Colonic mucosa (tissue), 4 donors: ENCODE results near the gene ITGB8. TPM values are rescaled to one million over a fixed set of nuclear protein-coding genes. Genes with fewer than 3 reads are reported as not detected.
"Not testable (repeated sequence)": the region's sequence is repeated elsewhere in the genome, so short reads cannot be mapped to it uniquely, and the experiment has no call there.

Experiments
- DNase-seq: peaks from one replicate; pipeline ENCODE4 v3.0.0-alpha.2; 2020
- H3K27ac ChIP-seq: fragments of 200-600 bp; one replicate; pipeline ENCODE4 v1.8.0; 2021
- H3K27me3 ChIP-seq: fragments of 200-600 bp; one replicate; pipeline ENCODE4 v1.8.0; 2021
- H3K36me3 ChIP-seq: fragments of 200-600 bp; one replicate; pipeline ENCODE4 v1.8.0; 2021
- H3K4me1 ChIP-seq: fragments of 200-600 bp; one replicate; pipeline ENCODE4 v1.8.0; 2021; ENCODE audit warnings: mild to moderate bottlenecking
- H3K4me3 ChIP-seq: fragments of 200-600 bp; one replicate; pipeline ENCODE4 v1.8.0; 2021
- H3K9ac ChIP-seq, 2 donors: one replicate each; pipeline ENCODE4 v1.7.0; 2013; ENCODE audit warnings: control low read depth in 2 of 2, low read depth in 2 of 2, low read length in 2 of 2
- H3K9me3 ChIP-seq: fragments of 200-600 bp; one replicate; pipeline ENCODE4 v1.8.0; 2021
- intact Hi-C: fragments of 100-400 bp; cut with DNase I; formaldehyde crosslinking; loops from one replicate; pipeline ENCODE4 v1.14.1; 2022
- total RNA-seq, 2 donors: library from RNA; stranded (reverse); fragmentation: NEBNext Ultra II Directional in 1 of 2; extraction: Animal tissue kit (Norgen Biotek cat#: 25700) in 1 of 2; gene quantifications; one replicate each; pipeline ENCODE4 v1.2.1, GENCODE V29; 2021
- TF ChIP-seq, protein P1 (sequence below): fragments of 200-600 bp; IDR thresholded peaks from one replicate; pipeline ENCODE4 v1.8.0; 2022; ENCODE audit warnings: antibody characterized with exemption, mild to moderate bottlenecking
- donor health status: healthy.
- donor health status: DM: no; HTN: no; CAD: no.
- donor health status: DM: no; HTN: no; CAD: no.

Gene ITGB8
- total RNA-seq, 2 donors from 2014 or later = 7.3 to 8.1 TPM

DNA sequence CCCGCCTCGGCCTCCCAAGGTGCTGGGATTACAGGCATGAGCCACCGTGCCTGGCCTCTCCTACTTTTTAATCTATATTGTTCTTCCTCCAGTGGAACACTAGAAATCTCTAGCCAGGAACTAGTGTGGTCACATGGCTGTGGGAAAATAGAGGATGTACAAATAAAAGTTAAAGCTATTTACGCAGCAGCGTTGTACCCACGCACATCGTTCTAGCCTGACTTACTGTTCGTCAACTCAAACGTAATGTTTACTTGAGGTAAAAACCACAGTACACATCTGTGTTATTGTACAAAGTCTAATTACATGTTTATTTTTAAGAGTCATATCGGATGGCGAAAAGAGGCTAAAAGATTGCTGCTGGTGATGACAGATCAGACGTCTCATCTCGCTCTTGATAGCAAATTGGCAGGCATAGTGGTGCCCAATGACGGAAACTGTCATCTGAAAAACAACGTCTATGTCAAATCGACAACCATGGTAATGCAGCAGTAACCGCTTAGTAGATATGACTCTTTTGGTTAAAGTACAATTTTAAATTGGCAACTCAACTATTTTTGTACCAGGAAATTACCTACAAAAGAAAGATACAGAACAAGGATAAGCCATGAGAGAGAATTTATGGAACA lies 50.8 kb downstream of the ITGB8 start:
- no peaks in the 10 kb centered on the region for H3K27me3 ChIP-seq
- no peak overlapping the region for H3K4me3 ChIP-seq
- H3K9me3 ChIP-seq = no peaks in the 10 kb centered on the region
- TF ChIP-seq, protein P1, sequence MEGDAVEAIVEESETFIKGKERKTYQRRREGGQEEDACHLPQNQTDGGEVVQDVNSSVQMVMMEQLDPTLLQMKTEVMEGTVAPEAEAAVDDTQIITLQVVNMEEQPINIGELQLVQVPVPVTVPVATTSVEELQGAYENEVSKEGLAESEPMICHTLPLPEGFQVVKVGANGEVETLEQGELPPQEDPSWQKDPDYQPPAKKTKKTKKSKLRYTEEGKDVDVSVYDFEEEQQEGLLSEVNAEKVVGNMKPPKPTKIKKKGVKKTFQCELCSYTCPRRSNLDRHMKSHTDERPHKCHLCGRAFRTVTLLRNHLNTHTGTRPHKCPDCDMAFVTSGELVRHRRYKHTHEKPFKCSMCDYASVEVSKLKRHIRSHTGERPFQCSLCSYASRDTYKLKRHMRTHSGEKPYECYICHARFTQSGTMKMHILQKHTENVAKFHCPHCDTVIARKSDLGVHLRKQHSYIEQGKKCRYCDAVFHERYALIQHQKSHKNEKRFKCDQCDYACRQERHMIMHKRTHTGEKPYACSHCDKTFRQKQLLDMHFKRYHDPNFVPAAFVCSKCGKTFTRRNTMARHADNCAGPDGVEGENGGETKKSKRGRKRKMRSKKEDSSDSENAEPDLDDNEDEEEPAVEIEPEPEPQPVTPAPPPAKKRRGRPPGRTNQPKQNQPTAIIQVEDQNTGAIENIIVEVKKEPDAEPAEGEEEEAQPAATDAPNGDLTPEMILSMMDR = no peak
- intact Hi-C loops = no loop called here
- H3K9ac ChIP-seq = no peak overlapping the region
- no peaks in the 10 kb centered on the region for H3K36me3 ChIP-seq
- no peak overlapping the region for H3K27ac ChIP-seq
- no peaks in the 10 kb centered on the region for H3K4me1 ChIP-seq
- DNase-seq = no peak

DNA sequence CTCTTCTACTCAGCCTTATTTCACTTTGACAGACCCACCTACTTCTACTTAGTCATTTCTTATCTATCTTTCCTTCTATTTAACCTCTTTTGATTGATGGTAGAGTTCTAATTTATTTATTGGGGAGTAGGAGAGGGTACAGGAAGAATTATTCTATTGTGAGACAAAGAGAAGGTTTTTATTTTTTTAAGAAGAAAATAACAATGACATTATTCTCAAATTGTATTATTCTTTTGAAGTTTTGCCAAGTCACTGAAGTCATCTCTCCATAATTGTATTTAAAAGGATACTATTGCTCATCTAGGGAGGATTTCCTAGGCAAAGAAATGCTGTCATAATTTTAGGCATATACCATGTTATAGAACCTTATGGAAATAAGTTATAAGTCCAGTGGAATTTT lies 52.7 kb downstream of the ITGB8 start:
- Histone ChIP-seq H3K27ac (no peak overlapping the region), H3K27me3 (no peaks in the 10 kb centered on the region), H3K9ac (no peak overlapping the region), H3K36me3 (no peaks in the 10 kb centered on the region), H3K4me3 (no peak overlapping the region), H3K4me1 (no peaks in the 10 kb centered on the region), H3K9me3 (no peaks in the 10 kb centered on the region)
- TF ChIP-seq, protein P1 = no peak
- intact Hi-C loops = no loop called here
- DNase-seq = no peak

GRCh38 chr7:20385126-20385525 lies 54.4 kb downstream of the ITGB8 start:
- Histone ChIP-seq H3K36me3 (no peaks in the 10 kb centered on the region), H3K27ac (no peak overlapping the region), H3K4me1 (no peaks in the 10 kb centered on the region), H3K9me3 (no peaks in the 10 kb centered on the region), H3K9ac (no peak overlapping the region), H3K27me3 (no peaks in the 10 kb centered on the region), H3K4me3 (no peak overlapping the region)
- intact Hi-C loops = no loop called here
- TF ChIP-seq, protein P1 = no peak
- DNase-seq = no peak

DNA sequence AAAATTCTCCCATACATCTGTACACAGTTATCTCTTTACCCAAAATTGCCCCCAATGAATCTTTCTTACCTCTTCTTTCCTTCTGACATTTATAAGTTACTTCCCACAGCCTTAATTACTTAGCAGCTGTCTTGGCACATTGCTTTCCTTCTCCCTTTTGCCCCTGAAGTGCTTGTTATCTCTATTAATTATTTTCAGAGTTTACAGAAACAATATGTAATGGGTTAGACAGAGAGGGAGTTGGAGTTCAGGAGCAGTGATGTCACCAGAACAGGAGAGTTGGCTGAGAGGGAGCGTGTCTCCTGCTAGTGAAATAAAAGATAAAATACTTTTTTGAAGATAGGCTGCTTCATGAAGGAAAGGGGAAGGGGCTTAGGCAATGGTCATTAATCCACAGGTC lies 57.4 kb downstream of the ITGB8 start:
- no peak overlapping the region for H3K4me3 ChIP-seq
- no peaks in the 10 kb centered on the region for H3K4me1 ChIP-seq
- no peaks in the 10 kb centered on the region for H3K36me3 ChIP-seq
- no peaks in the 10 kb centered on the region for H3K27me3 ChIP-seq
- DNase-seq = no peak
- H3K9ac ChIP-seq = no peak overlapping the region
- H3K9me3 ChIP-seq = no peaks in the 10 kb centered on the region
- intact Hi-C loops = no loop called here
- no peak overlapping the region for H3K27ac ChIP-seq
- TF ChIP-seq, protein P1 = no peak

DNA sequence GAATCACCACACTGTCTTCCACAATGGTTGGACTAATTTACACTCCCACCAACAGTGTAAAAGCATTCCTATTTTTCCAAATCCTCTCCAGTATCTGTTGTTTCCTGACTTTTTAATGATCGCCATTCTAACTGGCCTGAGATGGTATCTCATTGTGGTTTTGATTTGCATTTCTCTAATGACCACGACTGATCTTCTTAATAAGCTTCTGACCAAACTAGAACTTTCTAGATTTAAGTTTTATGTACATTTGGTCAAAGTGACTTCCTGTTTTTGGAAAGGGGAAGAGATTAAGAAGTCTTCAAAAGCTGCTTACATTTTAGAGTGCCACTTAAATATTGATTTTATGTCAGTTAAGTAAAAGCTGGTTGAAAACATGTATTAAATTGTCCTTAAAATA lies 58.5 kb downstream of the ITGB8 start:
- H3K4me1 ChIP-seq, H3K27me3 ChIP-seq, H3K4me3 ChIP-seq, H3K9me3 ChIP-seq, H3K36me3 ChIP-seq, DNase-seq, H3K27ac ChIP-seq, H3K9ac ChIP-seq, intact Hi-C loops: not testable (repeated sequence)

DNA sequence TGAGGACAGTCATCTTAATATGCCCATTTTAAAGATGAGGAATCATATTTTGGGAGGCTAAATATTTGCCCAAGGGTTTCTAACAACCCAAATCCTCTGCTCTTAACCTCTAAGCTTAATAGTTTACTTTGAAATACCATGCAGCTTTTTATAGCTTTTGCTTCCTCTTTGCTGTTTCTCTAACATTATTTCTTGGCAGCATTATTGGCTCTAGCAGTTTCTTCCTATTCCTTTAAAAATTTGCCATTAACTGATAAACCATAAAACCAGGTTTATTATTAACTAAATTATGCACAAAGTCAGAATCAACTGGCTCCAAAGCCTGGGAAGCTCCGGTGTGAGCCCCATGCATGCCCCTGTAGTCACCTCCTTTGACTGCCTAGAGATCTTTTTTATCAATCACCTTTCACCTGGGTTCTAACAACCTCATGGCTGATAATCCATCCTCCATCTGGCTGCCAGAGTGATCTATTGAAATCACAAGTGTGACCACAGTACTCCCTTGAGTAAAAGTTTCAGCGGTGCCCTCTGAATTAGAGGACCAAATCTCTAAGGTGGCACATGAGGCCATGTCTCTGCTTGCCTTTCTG lies 62.4 kb downstream of the ITGB8 start:
- DNase-seq = no peak
- H3K36me3 ChIP-seq = no peaks in the 10 kb centered on the region
- H3K27ac ChIP-seq = no peak overlapping the region
- H3K9me3 ChIP-seq = no peaks in the 10 kb centered on the region
- H3K4me1 ChIP-seq = no peaks in the 10 kb centered on the region
- H3K9ac ChIP-seq = no peak overlapping the region
- TF ChIP-seq, protein P1 = no peak
- no peaks in the 10 kb centered on the region for H3K27me3 ChIP-seq
- intact Hi-C loops = no loop called here
- H3K4me3 ChIP-seq = no peak overlapping the region
